Mesenchymal stem cell (in vitro differentiated cells and primary cell): ENCODE measurements around the gene COQ2.

ENCODE experiments used
- DNase-seq: peaks from one replicate; pipeline ENCODE4 v3.0.0-alpha.2; 2013
- H2AFZ ChIP-seq: one replicate; pipeline ENCODE4 v1.6.1; 2013; ENCODE audit warnings: low read depth, mild to moderate bottlenecking, control low read depth, inconsistent platforms, low read length, moderate library complexity
- H2AK5ac ChIP-seq: 2 replicates; pipeline ENCODE4 v1.6.1; 2013; ENCODE audit warnings: low read length, moderate library complexity, mild to moderate bottlenecking, inconsistent platforms; ENCODE audit not compliant: severe bottlenecking
- H2BK120ac ChIP-seq: one replicate; pipeline ENCODE4 v1.6.1; 2013; ENCODE audit warnings: low read depth, mild to moderate bottlenecking, inconsistent platforms, low read length, moderate library complexity
- H2BK12ac ChIP-seq, 2 experiments: one replicate each; pipeline ENCODE4 v1.6.1; 2013; ENCODE audit warnings: inconsistent platforms in 2 of 2, low read length in 2 of 2, mild to moderate bottlenecking in 2 of 2, moderate library complexity in 2 of 2, control low read depth in 1 of 2
- H2BK15ac ChIP-seq: one replicate; pipeline ENCODE4 v1.6.1; 2013; ENCODE audit warnings: mild to moderate bottlenecking, low read depth, inconsistent platforms; ENCODE audit not compliant: poor library complexity, severe bottlenecking
- H2BK5ac ChIP-seq: 2 replicates; pipeline ENCODE4 v1.6.1; 2013; ENCODE audit warnings: low read depth, mild to moderate bottlenecking, low read length, control low read depth, inconsistent platforms; ENCODE audit not compliant: poor library complexity, severe bottlenecking
- H3K14ac ChIP-seq, 2 experiments: one replicate each; pipeline ENCODE4 v1.6.1; 2013; ENCODE audit warnings: inconsistent platforms in 2 of 2, low read length in 2 of 2, control low read depth in 1 of 2, mild to moderate bottlenecking in 1 of 2, moderate library complexity in 1 of 2
- H3K18ac ChIP-seq, 2 experiments: one replicate each; pipeline ENCODE4 v1.6.1; 2013; ENCODE audit warnings: inconsistent platforms in 2 of 2, low read length in 2 of 2, control low read depth in 1 of 2, low read depth in 1 of 2, mild to moderate bottlenecking in 1 of 2
- H3K23ac ChIP-seq, 2 experiments: one replicate each; pipeline ENCODE4 v1.6.1; 2013; ENCODE audit warnings: inconsistent platforms in 2 of 2, low read length in 2 of 2, mild to moderate bottlenecking in 2 of 2, moderate library complexity in 2 of 2, control low read depth in 1 of 2
- H3K27ac ChIP-seq: 2 replicates; pipeline ENCODE4 v1.5.1; 2013; ENCODE audit warnings: mild to moderate bottlenecking, moderate library complexity, low read length, control low read depth, inconsistent platforms; ENCODE audit not compliant: poor library complexity, severe bottlenecking
- H3K27me3 ChIP-seq, 2 experiments: 2 replicates each; pipeline versions ENCODE4 v1.6.1 to v1.7.0; 2013; ENCODE audit warnings: low read length in 2 of 2, mild to moderate bottlenecking in 2 of 2, moderate library complexity in 2 of 2, control low read depth in 1 of 2, inconsistent platforms in 1 of 2; ENCODE audit not compliant: control insufficient read depth in 1 of 2, insufficient read depth in 1 of 2
- H3K36me3 ChIP-seq, 2 experiments: 2 replicates each; pipeline versions ENCODE4 v1.6.1 to v1.7.0; 2013; ENCODE audit warnings: low read length in 2 of 2, control low read depth in 1 of 2, inconsistent platforms in 1 of 2, low read depth in 1 of 2, mild to moderate bottlenecking in 1 of 2; ENCODE audit not compliant: insufficient read depth in 2 of 2, control insufficient read depth in 1 of 2
- H3K4ac ChIP-seq, 2 experiments: one replicate each; pipeline ENCODE4 v1.6.1; 2013; ENCODE audit warnings: inconsistent platforms in 2 of 2, low read length in 2 of 2, mild to moderate bottlenecking in 2 of 2, moderate library complexity in 2 of 2, control low read depth in 1 of 2, low read depth in 1 of 2
- H3K4me1 ChIP-seq: 2 replicates; pipeline ENCODE4 v1.6.1; 2013; ENCODE audit warnings: low read depth, low read length, control low read depth; ENCODE audit not compliant: control insufficient read depth, insufficient read depth
- H3K4me2 ChIP-seq: 2 replicates; pipeline ENCODE4 v1.6.1; 2013; ENCODE audit warnings: low read length, mild to moderate bottlenecking, inconsistent platforms; ENCODE audit not compliant: poor library complexity, severe bottlenecking
- H3K4me3 ChIP-seq, 2 experiments: 2 replicates each; pipeline versions ENCODE4 v1.5.1 to v1.7.0; 2013; ENCODE audit warnings: low read length in 2 of 2, mild to moderate bottlenecking in 2 of 2, control low read depth in 1 of 2, low read depth in 1 of 2; ENCODE audit not compliant: insufficient read depth in 1 of 2
- H3K79me1 ChIP-seq: replicated peaks from 2 replicates; pipeline ENCODE4 v1.6.1; 2013; ENCODE audit warnings: mild to moderate bottlenecking, control low read depth, low read length, inconsistent platforms; ENCODE audit not compliant: poor library complexity, severe bottlenecking
- H3K9ac ChIP-seq: 2 replicates; pipeline ENCODE4 v1.7.0; 2013; ENCODE audit warnings: mild to moderate bottlenecking, low read length, moderate library complexity
- H3K9me3 ChIP-seq: 2 replicates; pipeline ENCODE4 v1.7.0; 2013; ENCODE audit warnings: mild to moderate bottlenecking, low read length; ENCODE audit not compliant: control insufficient read depth
- H4K8ac ChIP-seq: one replicate; pipeline ENCODE4 v1.6.1; 2013; ENCODE audit warnings: inconsistent platforms, mild to moderate bottlenecking, low read length, moderate library complexity
- H4K91ac ChIP-seq: one replicate; pipeline ENCODE4 v1.6.1; 2013; ENCODE audit warnings: mild to moderate bottlenecking, low read length, inconsistent platforms
- WGBS: methylation state at CpG from one replicate; pipeline ENCODE4 v1.1.7; 2013; ENCODE audit warnings: mixed read lengths; 5-methylcytosine and 5-hydroxymethylcytosine counted together

The COQ2 gene

DNA sequence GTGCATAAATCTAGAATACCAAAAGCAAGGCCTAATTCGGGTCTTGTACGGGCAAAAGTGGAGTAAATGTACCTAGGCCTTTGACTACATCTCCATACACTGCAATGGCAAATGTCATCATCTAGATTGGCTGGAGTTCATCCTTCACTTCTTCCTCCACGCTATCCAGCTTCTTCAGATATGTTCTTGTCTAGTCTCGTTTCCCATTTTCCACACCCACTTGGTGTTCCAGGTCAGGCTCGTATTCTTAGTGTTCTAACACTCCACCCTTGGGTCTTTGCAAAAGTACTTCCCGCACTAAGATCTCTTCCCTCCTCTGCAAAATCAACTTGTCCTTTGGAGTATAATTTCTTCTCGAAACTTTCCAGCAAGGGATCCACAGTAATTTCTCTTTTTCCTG is 1.4 kb downstream of the COQ2 start:
- Histone ChIP-seq H3K4ac (no peak overlapping the region), H4K91ac (no peak overlapping the region), H4K8ac (no peak overlapping the region), H2BK120ac (no peak overlapping the region), H2AK5ac (no peak overlapping the region), H3K4me3 (peak overlapping the region in 1 of 2 experiments; percentile 91), H3K9me3 (no peaks in the 10 kb centered on the region), H3K9ac (peak overlapping the region; percentile 98), H3K27me3 (no peaks in the 10 kb centered on the region), H2AFZ (no peak overlapping the region), H2BK15ac (no peak overlapping the region), H2BK5ac (no peak overlapping the region), H3K36me3 (peaks cover 3 to 6% of the 10 kb centered on the region in 2 experiments), H3K79me1 (peaks cover 10% of the 10 kb centered on the region), H3K23ac (no peak overlapping the region), H3K4me2 (no peak overlapping the region), H3K4me1 (no peaks in the 10 kb centered on the region), H2BK12ac (no peak overlapping the region), H3K14ac (no peak overlapping the region), H3K18ac (no peak overlapping the region), H3K27ac (no peak overlapping the region)
- WGBS: 92% methylated on average over 7 of the region's 7 CpGs
- DNase-seq: no peak

DNA sequence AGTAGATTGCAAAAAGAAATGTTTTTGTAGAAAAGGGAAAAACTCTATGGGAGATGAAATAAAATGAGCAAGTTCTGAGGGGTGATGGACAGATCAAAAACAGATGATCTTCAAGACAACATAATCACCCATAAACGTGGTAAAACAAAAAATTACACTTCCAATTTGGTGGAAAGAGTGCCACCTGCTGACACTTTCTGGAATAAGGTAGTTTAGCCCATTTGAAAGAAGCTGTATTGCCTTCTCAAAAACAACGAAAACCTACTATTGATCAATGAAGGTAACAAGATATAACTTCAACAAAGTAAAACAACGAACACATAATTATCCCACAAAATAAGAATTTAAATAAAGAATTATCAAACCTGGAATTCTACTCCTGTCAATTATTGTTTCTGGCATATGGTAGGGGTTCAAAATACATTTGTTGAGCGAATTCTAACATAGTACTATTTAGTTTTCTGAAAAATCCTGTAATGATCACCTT is 2.5 kb downstream of the COQ2 start:
- H4K8ac ChIP-seq: no peak overlapping the region
- peaks cover 12% of the 10 kb centered on the region for H3K79me1 ChIP-seq
- H3K18ac ChIP-seq: no peak overlapping the region
- no peak overlapping the region for H3K23ac ChIP-seq
- H3K4me1 ChIP-seq: no peaks in the 10 kb centered on the region
- H3K4me2 ChIP-seq: no peak overlapping the region
- no peak overlapping the region for H3K27ac ChIP-seq
- peak; percentile 71 for DNase-seq
- no peak overlapping the region for H2BK12ac ChIP-seq
- H3K36me3 ChIP-seq: peaks cover 3 to 10% of the 10 kb centered on the region in 2 experiments
- no peak overlapping the region for H2BK120ac ChIP-seq
- H2AK5ac ChIP-seq: no peak overlapping the region
- H3K14ac ChIP-seq: no peak overlapping the region
- H2BK5ac ChIP-seq: no peak overlapping the region
- H3K27me3 ChIP-seq: no peaks in the 10 kb centered on the region
- H3K9me3 ChIP-seq: no peaks in the 10 kb centered on the region
- H3K9ac ChIP-seq: peak overlapping the region; percentile 20
- no peak overlapping the region for H2BK15ac ChIP-seq
- H3K4ac ChIP-seq: no peak overlapping the region
- H3K4me3 ChIP-seq: no peak overlapping the region
- 100% methylated on average over 1 of the region's 4 CpGs for WGBS
- H2AFZ ChIP-seq: no peak overlapping the region
- H4K91ac ChIP-seq: no peak overlapping the region

GRCh38 chr4:83281307-83281706 is 3.3 kb downstream of the COQ2 start:
- Histone ChIP-seq H3K23ac (no peak overlapping the region), H2BK5ac (no peak overlapping the region), H2BK12ac (no peak overlapping the region), H3K27me3 (no peaks in the 10 kb centered on the region), H3K79me1 (peaks cover 13% of the 10 kb centered on the region), H4K91ac (no peak overlapping the region), H3K9ac (peak overlapping the region; percentile 20), H3K4me2 (no peak overlapping the region), H2BK120ac (no peak overlapping the region), H3K9me3 (no peaks in the 10 kb centered on the region), H3K14ac (no peak overlapping the region), H3K4me1 (no peaks in the 10 kb centered on the region), H3K27ac (no peak overlapping the region), H2BK15ac (no peak overlapping the region), H2AK5ac (no peak overlapping the region), H3K4me3 (no peak overlapping the region), H3K36me3 (peaks cover 3 to 11% of the 10 kb centered on the region in 2 experiments), H3K4ac (no peak overlapping the region), H4K8ac (no peak overlapping the region), H3K18ac (no peak overlapping the region), H2AFZ (no peak overlapping the region)
- WGBS: 93% methylated on average over 4 of the region's 4 CpGs
- DNase-seq: peak; percentile 25

DNA sequence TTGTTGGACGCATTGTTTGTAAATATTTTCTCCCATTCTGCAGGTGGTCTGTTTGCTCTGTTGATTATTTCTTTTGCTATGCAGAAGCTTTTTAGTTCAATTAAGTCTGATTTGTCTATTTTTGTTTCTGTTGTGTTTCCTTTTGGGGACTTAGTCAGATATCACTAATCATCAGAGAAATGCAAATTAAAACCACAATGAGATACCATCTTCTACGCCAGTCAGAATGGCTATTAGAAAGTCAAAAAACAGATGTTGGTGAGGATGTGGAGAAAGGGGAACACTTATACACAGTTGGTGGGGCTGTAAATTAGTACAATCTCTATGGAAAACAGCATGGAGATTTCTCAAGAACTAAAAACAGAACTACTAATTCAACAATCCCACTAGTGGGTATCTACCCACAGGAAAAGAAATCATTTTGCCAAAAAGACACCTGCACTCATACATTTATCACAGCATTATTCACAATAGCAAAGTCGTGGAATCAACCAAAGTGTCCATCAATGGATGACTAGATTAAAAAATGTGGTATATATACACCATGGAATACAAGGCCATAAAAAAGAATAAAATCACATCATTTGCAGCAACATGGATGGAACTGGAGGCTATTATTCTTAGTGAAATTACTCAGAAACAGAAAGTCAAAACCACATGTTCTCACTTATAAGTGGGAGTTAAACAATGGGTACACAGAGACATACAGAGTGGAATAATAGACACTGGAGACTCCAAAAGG is 8.1 kb downstream of the COQ2 start:
- Histone ChIP-seq H3K79me1 (peaks cover 5% of the 10 kb centered on the region), H3K27me3 (no peaks in the 10 kb centered on the region), H2BK12ac (no peak overlapping the region), H3K4me3 (no peak overlapping the region), H3K23ac (no peak overlapping the region), H4K91ac (no peak overlapping the region), H3K4me1 (no peaks in the 10 kb centered on the region), H3K14ac (no peak overlapping the region), H4K8ac (no peak overlapping the region), H3K9ac (no peak overlapping the region), H3K36me3 (peaks cover 0 to 24% of the 10 kb centered on the region in 2 experiments), H3K9me3 (no peaks in the 10 kb centered on the region), H2BK120ac (no peak overlapping the region), H3K18ac (no peak overlapping the region), H2BK5ac (no peak overlapping the region), H2AK5ac (no peak overlapping the region), H3K27ac (no peak overlapping the region), H2AFZ (no peak overlapping the region), H2BK15ac (no peak overlapping the region), H3K4me2 (no peak overlapping the region), H3K4ac (no peak overlapping the region)
- 59% methylated on average over 1 of the region's 3 CpGs for WGBS
- DNase-seq: no peak
